GM19463 (cell line): ENCODE measurements around the gene ZNF100.
"Not testable (repeated sequence)": the region's sequence is repeated elsewhere in the genome, so short reads cannot be mapped to it uniquely, and the experiment has no call there.

Source experiments
- ATAC-seq: cut with Tn5 transposase; IDR thresholded peaks from one replicate; pipeline ENCODE4 v1.9.1; 2021; ENCODE audit warnings: mild to moderate bottlenecking, moderate library complexity; ENCODE audit not compliant: unreplicated experiment

The ZNF100 gene

DNA sequence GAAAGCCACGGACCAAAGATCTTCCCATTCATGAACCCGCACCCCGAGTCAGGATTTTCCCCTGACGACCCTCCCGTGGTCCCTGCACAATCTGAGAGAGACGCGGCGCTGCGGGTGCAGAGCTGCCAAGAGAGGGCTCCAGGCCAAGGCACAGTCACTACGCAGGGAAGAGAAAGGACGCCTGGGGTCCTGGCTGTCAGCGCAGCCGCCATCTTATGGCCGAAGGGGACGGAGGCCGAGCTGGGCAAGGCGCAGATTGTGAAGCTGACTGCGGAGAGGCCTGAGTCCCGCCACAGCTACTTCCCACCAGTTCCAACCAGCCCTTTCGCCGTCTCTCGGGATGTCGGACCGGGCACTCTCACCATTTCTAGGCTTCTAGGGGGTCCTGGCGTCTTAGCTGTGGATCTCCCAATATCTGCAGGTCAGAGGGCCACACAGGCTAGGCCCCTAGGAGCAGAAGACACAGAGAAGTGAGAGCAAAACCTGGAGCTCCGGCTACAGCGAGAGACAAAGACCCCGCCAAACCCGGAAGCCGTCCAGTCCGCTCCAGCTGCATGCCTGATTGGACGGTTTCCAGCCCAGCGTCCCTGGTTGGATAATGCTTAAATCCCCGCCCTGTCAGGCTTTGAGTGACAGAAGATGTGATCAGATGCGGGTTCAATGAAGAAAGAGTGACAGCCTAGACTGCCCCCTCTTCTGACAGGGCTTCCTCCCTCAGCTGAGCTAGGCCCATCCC lies at the start of gene ZNF100:
Gene ZNF100 (minus strand): TSS at position 515 of the 736 bp plus-strand sequence. CDS start 150 bp downstream, at position 365.
- peak; percentile 96 for ATAC-seq

DNA sequence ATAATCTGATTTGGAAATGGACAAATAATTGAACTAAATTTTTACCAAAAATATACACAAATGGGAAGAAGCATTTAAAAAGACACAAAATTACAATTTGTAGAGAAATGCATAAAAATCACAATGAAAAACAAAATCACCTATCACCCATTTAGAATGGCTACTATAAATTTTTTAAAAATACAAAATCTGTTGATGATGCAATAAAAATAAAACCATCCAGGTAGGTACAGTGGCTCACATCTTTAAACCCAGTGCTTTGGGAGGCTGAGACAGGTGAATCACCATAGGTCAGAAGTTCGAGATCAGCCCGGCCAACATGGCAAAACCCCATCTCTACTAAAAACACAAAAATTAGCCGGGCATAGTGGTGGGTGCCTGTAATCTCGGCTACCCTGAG lies 45.1 kb upstream of the ZNF100 start:
- no peak for ATAC-seq

DNA sequence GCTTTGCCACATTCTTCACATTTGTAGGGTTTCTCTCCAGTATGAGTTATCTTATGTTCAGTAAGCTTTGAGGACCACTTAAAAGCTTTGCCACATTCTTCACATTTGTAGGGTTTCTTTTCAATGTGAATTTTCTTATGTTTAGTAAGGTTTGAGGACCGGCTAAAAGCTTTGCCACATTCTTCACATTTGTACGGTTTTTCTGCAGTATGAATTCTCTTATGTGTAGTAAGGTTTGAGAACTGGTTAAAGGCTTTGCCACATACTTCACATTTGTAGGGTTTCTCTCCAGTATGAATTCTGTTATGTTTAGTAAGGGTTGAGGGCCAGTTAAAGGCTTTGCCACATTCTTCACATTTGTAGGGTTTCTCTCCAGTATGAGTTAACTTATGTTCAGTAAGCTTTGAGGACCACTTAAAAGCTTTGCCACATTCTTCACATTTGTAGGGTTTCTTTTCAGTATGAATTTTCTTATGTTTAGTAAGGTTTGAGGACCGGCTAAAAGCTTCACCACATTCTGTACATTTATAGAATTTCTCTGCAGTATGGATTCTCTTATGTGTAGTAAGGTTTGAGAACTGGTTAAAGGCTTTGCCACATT lies 41.1 kb upstream of the ZNF100 start:
- ATAC-seq = not testable (repeated sequence)

- ATAC-seq = no peak
These were observed 22.2 kb upstream of the ZNF100 start for GRCh38 chr19:21789466-21790085.

DNA sequence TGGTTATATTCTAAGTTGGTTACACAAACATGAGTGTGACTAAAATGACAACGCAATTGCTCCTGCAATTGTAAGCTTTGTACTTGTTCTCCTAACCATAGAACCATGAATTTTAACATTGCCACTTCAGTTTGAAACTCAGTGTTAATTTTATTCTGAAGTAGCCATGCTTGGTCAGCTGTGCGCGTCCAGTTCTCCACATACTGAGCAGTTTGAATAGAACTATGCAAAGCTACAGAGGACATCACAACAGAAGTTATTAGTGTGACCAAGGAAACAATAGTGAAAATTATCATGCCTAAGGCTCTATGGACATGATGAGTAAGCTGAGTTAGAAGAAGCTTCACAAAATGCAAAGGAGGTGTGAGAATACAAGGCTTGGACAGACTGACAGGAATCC lies 19.6 kb upstream of the ZNF100 start:
- no peak for ATAC-seq

DNA sequence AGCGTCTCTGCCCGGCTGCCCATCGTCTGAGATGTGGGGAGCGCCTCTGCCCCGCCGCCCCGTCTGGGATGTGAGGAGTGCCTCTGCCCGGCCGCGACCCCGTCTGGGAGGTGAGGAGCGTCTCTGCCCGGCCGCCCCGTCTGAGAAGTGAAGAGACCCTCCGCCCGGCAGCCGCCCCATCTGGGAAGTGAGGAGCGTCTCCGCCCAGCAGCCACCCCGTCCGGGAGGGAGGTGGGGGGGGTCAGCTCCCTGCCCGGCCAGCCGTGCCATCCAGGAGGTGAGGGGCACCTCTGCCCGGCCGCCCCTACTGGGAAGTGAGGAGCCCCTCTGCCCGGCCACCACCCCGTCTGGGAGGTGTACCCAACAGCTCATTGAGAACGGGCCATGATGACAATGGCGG lies 8.4 kb upstream of the ZNF100 start:
- not testable (repeated sequence) for ATAC-seq

- not testable (repeated sequence) for ATAC-seq
These were observed 694 bp downstream of the ZNF100 start for GRCh38 chr19:21766705-21767064.

GRCh38 chr19:21765151-21765550 lies 2.2 kb downstream of the ZNF100 start:
- no peak for ATAC-seq

DNA sequence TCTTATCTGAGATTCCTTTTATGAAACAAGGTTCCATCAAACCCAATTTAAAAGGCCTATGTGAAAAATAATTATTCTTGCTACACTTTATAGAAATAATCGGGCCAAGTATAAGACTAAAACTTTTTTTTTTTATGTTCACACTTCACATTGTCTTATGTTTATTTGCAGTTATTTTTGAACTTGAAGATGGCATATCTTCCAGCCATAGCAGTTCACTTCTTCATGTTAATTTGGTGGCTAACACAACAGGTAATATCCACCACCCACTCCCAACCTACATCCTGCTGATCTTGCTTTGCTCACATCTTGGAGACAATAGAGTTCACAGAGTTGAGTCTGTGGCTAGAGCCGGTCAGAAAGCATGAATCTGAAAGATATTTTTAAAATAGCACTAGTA lies 5.8 kb downstream of the ZNF100 start:
- ATAC-seq = not testable (repeated sequence)

- no peak for ATAC-seq
These were observed 9.1 kb downstream of the ZNF100 start for GRCh38 chr19:21758296-21758695.

DNA sequence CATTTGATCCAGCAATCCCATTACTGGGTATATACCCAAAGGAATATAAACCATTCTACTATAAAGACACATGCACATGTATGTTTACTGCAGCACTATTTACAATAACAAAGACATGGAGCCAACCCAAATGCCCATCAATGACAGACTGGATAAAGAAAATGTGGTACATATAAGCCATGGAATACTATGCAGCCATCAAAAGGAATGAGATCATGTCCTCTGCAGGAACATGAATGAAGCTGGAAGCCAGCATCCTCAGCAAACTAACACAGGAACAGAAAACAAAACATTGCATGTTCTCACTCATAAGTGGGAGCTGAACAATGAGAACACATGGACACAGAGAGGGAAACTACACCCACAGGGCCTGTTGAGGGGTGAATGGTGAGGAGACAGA lies 11.8 kb downstream of the ZNF100 start:
- ATAC-seq = not testable (repeated sequence)

DNA sequence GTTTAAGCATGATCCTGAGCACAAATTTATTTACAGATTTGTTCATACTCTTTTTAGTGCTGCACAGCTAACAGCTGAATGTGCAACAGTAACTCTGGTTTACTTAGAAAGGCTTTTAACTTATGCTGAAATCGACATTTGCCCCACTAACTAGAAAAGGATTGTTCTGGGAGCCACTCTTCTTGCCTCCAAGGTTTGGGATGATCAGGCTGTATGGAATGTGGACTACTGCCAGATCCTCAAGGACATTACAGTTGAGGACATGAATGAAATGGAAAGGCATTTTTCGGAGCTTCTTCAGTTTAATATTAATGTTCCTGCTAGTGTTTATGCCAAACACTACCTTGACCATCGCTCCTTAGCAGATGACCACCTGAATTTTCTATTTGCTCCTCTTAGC lies 16.0 kb downstream of the ZNF100 start:
- ATAC-seq = no peak

GRCh38 chr19:21750586-21751128 lies 16.7 kb downstream of the ZNF100 start:
- no peak for ATAC-seq

DNA sequence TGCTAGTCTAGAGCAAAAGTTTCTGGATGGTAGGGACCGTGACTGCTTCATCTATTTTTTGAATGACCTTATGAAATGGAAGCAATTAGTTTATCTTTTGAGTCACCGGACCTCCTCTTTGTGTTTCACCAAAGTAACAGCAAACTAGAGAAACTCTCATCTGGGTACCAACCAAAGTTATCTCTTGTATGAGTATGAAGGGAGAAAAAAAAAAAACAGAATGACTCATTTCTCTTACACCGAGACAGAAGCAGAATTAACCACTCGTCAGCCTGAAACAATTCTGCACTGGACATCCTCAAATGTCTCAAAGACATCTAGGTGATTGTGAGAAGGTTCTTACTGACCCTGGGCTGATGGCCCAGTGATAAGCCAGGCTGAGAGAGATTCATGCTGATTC lies 18.3 kb downstream of the ZNF100 start:
- no peak for ATAC-seq

DNA sequence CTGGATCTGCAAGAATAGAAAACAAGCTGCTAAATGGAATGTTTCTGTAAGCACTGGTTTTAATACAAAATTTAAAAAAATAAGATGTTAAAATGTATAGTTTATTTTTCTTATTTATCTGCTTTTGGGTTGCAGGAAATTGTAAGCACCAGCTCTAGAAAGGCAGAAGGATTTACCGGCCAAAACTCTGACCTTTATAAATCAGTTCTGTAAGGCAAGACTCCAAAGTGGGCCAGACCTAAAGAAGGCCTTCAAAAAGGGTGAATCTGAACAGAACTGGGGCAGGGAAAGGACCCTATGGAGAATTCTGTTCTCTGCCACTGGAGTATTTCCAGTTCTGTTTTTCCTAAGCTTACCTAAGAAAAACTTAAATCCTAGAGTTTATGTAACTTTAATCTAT lies 19.3 kb downstream of the ZNF100 start:
- no peak for ATAC-seq

GRCh38 chr19:21740559-21740958 lies 26.8 kb downstream of the ZNF100 start:
- no peak for ATAC-seq

DNA sequence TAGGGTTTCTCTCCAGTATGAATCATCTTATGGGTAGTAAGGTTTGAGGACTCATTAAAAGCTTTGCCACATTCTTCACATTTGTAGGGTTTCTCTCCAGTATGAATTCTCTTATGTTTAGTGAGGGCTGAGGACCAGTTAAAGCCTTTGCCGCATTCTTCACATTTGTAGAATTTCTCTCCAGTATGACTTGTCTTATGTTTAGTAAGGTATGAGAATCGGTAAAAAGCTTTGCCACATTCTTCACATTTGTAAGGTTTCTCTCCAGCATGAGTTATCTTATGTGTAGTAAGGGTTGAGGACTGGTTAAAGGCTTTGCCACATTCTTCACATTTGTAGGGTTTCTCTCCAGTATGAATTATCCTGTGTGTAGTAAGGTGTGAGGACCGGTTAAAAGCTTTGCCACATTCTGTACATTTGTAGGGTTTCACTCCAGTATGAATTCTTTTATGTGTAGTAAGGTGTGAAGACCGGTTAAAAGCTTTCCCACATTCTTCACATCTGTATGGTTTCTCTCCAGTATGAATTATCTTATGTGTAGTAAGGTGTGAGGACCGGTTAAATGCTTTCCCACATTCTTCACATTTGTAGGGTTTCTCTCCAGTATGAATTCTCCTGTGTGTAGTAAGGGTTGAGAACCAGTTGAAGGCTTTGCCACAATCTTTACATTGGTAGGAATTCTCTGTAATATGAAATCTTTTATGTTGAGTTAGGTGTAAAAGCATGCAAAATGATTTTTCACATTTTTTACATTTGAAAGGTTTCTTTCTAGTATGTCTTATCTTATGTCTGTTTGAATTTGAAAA lies 40.2 kb downstream of the ZNF100 start:
- ATAC-seq = not testable (repeated sequence)

DNA sequence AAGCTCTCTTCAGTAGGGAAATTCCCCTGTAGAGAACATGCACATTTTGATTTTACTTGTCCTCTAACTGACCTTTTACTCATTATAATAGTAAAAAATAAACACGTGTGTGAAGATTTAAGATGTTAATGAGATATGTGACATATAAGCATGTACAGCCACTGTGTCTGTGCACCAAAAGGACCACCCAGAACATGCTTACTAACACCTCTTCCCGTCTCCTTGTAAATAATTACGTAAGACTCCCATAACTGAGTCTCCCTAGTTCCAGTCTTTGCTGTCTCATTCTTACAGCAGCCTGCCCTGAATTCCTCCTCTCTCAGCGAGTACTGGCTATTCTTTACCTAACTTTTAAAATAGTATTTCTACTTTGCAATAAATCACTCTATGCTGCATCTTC lies 53.6 kb downstream of the ZNF100 start:
- ATAC-seq = no peak

- ATAC-seq = no peak
These were observed 57.9 kb downstream of the ZNF100 start for GRCh38 chr19:21709464-21709863.

GRCh38 chr19:21707878-21708277 lies 59.5 kb downstream of the ZNF100 start:
- ATAC-seq = not testable (repeated sequence)

DNA sequence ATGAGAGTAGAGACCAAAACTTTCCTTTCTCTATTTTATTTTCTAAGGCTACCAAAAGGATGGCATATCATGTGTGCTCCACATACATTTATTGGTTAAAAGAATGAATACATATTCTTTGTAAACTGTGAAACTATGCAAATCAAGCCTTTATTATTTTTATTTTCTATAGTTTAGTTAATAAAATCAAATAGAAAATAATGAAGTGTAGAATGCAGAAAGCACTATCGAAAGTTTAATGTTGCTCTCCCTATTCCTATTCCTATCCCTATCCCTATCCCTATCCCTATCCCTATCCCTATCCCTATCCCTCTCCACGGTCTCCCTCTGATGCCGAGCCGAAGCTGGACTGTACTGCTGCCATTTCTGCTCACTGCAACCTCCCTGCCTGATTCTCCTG lies 60.3 kb downstream of the ZNF100 start:
- no peak for ATAC-seq
